HG02981 (cell line): ENCODE results near the gene CD24.
"Not testable (repeated sequence)": the region's sequence is repeated elsewhere in the genome, so short reads cannot be mapped to it uniquely, and the experiment has no call there.

Experiments used
- ATAC-seq: cut with Tn5 transposase; IDR thresholded peaks from one replicate; pipeline ENCODE4 v1.9.1; 2021; ENCODE audit warnings: mild to moderate bottlenecking, moderate library complexity; ENCODE audit not compliant: unreplicated experiment

The CD24 gene, protein sequence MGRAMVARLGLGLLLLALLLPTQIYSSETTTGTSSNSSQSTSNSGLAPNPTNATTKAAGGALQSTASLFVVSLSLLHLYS

DNA sequence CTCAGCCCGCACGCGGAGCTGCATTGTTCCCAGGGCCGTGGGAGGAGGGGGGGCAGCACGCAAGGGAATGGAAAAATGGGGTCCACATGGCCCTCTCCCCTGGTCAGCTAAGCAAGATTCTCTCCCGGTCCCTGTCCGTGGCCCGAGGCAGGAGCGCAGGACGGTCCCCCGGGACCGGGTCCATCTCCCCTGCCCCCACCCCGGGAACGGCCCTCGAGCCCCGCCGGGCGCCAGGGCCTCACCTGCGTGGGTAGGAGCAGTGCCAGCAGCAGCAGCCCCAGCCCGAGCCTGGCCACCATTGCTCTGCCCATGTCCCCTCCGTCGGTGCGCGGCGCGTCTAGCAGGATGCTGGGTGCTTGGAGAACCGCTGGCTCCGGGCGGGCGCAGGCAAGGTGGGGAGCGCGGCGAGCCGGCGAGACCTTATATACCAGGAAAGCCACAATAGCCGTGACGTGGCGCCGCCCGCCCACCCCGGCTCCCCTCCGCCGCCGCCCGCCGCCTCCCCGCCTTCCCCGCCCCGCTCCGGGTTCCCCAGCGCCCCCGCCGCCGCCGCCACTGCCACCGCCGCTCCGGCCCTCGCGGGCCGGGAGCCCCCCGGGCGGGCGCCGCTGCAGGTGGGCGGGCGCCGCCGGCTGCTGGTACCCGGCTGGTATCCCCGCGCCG lies at the start of gene CD24:
Gene CD24, minus strand, starts transcription at position 394 of the 663 bp plus-strand sequence. Its CDS starts 83 bp downstream, at position 311.
- ATAC-seq = peak; percentile 25

DNA sequence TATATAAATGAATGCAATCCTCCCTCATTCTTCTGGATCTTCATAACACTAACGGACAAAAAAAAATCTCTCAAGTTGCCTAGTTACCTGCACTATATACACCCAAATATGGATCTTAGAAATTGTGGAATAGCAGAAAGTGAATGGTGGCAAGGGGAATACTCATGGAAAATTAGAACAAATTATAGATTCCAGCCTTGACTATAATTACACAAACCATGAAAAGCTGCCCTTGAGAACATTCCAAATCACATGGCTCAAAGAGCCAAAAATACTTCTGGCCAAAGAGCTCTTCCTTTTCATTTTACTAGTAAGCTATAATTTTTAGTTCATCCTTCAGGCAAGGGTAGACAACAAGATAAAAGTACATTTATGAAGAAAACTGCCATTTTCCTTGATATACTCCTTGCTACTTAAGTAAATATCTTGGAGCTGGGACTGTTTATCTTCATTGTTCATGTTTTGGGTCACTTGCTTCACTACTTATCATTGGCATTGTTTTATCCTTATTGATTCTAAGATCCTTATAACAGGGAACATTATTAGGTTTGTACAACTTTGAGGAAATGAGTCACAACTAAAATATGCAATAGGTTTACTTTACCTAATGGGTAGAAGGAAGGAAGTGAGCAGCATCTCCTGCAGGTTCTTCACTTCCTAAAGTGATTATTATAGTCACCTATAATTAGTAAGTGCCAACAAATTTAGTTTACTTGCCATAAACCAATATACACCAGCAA lies 47.1 kb upstream of the CD24 start:
- ATAC-seq = no peak

DNA sequence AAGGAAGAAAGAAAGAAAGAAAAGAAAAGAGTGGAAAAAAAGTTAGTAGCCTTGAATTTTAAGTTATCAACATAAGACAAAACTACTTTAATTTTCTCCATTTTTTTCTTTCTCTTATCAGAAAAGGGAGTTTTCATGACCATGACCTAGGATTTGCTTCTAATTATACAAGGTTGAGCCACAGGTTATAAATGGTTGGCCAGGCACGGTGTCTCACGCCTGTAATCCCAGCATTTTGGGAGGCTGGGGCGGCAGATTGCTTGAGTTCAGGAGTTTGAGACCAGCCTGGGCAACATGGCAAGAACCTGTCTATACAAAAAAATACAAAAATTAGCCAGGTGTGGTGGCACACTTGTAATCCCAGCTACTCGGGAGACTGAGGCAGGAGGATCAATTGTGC lies 45.7 kb upstream of the CD24 start:
- no peak for ATAC-seq

DNA sequence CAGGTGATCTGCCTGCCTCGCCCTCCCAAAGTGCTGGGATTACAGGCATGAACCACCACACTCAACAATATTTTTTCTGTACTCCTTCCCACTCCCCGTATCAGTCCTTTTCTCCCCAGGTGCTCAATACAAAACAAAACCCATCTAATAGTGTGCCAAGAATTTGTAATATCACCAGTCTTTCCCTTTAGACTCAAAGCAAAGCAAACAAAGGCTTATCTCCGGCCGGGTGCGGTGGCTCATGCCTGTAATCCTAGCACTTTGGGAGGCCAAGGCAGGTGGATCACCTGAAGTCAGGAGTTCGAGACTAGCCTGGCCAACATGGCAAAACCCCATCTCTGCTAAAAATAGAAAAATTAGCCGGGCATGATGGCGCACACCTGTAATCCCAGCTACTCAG lies 45.1 kb upstream of the CD24 start:
- not testable (repeated sequence) for ATAC-seq

DNA sequence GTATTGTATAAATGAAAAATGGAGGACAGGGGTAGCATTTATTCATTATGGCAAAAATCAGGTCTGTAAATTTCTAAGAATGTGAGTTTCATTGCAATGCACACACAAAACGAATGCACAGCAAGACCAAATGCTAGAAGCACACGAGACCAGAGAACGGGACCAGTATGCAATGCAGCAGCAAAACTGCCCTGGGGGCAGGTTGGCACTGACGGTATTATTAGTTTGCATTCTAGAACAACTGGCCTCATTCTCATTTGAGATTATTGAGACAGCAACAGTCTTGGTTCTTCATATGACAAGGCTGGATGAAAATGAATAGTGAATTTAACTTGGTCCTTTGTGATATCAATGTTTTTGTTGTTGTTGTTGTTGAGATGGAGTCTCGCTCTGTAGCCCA lies 44.5 kb upstream of the CD24 start:
- no peak for ATAC-seq

DNA sequence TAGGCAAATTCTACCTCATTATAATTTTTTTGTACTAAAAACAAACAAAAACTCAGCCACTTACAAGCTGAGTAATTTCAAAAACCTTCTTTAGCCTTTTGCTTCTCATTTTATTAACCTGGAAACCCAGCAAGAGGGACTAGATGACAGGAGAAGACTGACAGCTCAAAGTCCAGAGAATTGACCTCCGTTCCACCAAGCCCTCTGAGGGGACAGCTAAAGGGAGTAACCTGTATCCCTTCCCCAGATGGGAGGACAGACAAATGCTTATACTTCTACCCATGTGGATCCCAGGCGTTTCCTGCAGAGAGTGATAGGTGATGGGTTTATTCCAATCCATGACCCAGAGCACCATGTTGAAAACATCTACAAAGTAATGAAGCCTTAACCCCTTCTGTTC lies 35.0 kb upstream of the CD24 start:
- no peak for ATAC-seq

DNA sequence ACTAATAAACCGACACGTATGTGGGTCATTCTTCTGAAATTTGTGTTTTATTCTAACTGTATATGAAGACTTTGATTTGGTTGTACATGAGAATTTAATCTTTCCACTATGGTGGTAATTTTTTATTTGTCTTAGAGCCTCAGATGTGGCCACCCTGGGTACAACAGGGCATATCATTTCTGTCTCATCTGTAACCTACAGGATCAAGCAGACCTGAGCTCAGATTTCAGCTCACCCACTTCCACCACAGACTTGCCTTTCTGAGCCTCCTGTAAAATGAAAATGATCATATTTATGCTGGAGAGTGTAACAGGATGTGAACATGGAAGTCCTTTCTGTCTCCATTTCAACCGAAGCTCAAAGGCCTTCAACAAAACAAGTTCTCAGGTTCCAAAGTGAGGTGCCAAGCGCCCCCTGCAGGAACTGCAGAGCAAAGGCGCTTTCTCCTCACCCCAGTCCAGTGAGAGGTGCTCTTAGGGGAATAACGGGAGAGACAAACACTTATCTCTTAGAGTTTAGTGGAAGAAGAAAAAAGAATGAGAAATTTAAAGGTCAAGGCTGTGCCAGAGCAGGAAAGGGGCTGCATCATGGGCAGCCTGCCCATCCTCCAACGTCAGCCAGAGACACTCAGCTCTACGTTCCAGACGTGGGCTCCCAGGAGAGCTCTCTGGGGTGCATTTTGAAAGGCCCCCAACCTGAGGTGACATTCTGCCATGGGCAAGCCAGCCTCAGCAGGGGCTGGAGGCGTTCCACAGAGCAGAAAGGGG lies 23.0 kb upstream of the CD24 start:
- no peak for ATAC-seq

DNA sequence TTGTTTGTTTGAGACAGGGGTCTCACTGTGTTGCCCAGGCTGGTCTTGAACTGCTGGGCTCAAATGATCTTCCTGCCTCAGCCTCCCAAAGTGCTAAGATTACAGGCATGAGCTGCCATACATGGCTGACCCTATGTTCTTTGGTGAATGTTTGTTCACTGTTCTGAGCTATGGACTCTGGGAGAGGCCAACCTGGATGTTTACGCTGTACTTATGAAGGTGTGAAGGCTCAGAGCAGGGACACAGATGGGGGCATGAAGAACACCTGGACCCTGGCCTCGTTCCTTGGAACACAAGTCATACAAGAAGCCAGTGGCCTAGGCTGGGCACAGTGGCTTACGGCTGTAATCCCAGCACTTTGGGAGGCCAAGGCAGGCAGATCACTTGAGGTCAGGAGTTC lies 21.1 kb upstream of the CD24 start:
- ATAC-seq = no peak

DNA sequence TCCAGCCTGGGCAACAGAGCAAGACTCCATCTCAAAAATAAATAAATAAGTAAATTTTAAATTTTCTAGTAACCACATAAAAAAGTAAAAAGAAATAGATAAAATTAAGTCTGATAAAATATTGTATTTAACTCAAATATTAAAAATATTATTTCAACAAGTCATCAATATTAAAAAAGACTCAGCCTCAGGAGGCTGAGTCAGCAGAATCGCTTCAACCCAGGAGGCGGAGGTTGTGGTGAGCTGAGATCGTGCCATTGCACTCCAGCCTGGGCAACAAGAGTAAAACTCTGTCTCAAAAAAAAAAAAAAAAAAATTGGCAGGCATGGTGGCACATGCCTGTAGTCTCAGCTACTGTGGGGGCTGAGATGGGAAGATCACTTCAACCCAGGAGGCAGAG lies 15.2 kb upstream of the CD24 start:
- not testable (repeated sequence) for ATAC-seq

DNA sequence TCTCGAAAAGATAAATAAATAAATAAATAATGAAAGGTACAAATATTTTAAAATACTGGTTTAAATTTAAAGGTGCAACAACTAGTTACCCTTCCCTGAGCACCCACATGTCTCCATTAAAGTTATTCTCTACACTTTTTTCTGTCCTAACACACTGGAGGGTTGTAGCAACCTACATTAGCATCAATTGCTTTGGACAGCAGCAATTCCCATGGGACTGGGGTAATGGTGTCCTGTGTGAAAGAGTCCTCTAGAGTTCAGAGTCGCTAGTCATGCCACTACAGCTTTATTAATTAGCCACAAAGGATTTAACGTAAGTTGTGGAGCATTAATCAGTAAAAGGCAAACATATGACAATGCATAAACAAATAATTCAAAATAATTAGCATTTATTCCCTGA lies 14.1 kb upstream of the CD24 start:
- ATAC-seq = no peak

DNA sequence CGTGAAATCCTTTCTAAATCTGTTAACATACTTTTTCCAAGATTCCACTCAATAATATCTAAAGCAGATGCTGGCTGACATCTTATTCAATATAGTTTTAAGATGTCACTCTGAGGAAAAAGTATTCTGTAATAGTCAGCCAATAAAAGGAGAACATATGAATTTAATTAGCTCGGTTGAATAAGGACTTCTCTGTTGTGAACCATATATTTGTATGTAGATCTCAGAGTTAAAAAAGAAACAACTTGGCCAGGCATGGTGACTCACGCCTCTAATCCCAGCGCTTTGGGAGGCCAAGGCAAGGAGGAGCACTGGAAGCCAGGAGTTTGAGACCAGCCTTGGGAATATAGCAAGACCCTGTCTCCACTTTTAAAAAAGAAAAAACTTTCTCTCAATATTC lies 7.4 kb upstream of the CD24 start:
- ATAC-seq = no peak

DNA sequence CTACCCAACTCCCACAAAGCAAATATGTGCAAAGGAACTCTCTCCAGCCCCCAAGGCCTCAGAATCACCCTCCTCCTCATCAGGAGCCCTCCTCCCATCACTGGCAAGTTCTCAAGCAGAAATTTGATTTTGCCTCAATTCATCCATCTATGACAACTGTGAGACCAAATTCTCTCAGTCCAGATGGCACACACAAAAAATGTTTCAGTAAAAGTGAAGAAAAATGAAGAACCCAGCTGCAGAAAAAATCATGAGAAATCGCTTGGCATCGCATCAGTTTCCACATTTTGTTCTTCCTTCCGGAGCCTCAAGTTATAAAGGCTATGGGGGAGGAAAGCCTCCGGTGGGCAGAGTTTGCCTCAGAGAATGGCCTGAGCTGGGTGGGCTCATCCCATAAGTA lies 6.4 kb upstream of the CD24 start:
- no peak for ATAC-seq

DNA sequence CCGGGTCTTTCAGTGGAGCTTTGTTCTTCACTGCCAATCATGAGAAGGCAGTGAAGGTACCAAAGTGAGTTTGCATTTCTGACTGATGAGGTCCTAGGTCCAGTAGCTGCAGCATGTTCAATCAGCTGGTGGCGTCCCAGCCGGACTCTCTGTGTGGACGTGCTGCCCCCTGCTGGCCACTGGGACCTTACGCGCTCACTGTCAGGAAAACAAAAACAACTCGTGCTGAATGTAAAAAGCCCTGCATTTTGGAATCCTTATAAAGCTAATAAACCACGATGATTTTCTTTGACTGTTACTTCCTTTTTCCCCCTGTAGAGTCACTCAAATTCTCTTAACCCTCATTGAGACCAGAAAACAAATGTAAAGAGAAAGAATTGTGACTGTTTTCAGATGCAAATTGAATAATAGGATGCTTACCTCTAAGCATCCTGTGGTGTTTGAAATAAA lies 4.9 kb upstream of the CD24 start:
- ATAC-seq = peak; percentile 43

DNA sequence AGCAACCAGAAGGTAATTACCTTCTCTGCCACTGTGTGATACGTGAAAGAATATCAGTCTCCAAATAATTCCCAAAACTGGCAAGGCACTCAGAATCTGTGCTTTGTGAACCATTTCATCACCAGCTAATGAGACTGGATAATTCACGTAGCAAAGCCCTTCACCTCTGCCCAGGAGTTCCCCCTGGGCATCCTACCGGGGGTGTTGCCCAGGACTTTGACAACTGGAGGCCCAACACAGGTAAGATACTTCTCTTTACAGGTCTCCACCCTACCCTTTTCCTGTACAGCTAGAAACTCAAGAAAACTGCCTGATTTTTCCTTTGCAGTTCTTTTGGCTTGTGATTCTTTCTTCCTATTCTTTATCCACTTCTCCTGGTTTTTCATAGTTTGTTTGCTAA lies 2.7 kb upstream of the CD24 start:
- no peak for ATAC-seq

DNA sequence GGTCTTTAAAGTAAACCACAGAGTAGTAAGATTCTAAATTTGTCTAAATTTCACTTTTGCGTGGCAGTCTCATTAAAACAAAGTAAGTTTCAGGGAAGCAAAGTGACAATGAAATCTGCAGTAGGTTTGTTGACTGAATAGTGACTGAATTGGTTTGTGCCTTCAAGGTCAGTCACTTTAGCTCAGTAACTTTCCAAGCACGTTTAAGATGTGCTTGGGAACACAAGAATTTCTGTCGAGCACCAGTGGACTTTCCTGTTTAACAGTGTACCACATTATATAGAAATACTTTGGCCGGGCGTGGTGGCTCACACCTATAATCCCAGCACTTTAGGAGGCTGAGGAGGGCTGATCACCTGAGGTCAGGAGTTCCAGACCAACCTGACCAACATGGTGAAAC lies 1.7 kb upstream of the CD24 start:
- ATAC-seq = no peak

DNA sequence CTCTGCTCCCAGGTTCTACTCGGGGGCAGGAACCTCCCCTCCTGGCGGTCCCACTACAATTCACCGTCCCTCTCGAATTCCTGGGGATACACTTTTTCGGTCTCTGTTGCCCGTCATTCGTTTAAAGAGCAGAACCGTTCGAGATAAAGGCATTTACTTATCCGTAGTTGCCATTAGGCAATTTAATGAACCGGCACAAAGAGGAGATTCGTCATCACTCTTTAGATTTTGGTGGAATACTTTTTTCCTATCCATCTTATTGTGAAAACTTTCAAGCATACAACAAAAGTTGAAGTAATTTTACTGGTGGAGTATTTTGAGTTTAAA lies 1.2 kb upstream of the CD24 start:
- ATAC-seq = no peak

DNA sequence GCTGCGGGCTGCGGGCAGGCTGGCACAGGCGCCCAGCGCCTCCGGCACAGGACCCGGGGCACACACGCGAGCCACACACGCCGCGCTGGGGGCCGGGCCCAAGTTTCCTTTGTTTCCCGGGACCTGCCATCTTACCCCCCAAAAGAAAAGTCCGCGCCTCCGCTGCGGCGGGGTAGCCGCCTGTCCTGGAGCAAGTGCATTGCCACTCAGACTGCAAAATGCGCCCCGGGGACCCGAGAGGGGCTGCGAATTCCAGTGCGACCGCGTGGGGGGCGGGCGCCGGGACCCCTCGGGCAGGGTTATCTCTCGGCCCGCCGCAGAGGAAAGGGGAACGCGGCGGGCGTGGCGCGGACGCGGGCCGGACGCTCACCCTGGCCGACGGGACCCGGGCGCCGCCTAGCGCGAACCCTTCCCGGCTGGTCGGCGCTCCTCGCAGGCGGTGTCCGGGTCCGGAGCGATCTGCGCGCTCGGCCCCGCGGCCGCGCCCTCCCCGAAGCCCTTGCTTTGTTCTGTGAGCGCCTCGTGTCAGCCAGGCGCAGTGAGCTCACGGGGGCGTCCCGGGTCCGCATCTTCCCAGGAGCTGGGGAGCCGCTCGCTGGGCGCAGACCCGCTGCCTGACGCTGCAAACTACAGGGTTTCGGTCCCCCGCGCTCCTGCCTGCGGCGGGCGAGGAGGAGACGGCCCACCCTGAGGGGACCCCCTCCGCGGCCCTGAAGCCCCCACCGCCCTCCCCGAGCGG lies 639 bp upstream of the CD24 start:
- ATAC-seq = peak; percentile 51

DNA sequence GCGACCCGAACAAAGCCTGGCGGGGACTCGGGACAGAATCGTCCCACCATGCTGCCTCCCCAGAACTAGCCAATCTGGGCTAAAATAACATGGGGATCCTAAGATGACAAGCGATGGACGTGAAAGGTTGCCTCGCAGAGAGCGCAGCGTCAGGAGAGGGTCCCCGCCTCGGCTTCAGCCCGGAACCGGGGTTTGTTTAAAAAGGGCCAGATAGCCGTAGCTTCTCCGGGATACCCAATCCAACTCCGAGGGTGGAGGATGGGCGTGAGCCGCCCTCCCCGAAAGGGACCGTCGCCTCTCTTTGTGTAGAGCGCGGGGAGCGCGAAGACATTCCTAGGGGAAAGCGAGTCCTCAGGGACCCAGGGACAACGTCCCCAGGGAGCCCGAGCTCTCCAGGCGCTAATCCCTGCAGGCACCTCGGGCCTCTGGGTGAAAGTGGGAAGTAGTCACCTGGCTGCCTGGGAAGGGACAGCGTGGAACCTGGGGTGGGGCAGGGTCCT lies 643 bp downstream of the CD24 start:
- no peak for ATAC-seq

DNA sequence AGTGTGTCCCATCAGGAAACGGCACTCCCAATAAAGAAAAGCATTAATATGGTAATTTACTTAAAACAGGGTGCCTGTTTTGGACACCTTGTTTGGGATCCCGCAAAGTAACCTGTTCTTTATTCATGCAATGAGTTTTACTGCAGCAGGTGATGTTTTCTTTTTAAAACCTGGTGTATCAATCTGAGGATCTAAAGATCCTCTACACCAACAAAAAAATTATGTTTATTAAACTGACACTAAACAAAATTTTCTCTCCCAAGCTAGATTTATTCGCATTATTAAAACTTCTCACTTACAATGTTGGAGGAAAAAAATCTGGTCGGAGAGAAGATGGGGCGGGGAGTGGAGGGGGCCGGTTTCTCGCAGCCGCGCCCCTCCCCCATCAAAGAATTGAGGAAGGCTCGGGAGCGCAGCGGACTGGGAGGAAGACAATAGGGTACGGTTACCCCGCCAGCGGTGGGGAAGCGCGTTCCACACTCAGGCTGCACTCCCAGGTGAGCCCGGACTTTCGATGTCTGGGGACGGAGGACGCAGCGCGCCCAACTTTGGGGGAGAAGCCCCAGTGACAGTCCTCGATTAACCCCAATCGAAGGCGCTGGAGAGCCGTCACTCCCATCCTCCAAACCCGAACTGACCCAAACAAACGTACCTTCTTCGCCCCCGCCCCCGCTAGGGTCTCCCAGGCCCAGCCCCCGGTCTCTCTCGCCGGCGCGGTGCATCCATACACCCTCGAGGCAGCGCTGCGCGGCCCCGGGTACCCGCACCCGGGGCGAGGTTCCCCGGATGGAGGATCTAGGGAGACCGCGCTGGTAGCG lies 1.3 kb downstream of the CD24 start:
- no peak for ATAC-seq

DNA sequence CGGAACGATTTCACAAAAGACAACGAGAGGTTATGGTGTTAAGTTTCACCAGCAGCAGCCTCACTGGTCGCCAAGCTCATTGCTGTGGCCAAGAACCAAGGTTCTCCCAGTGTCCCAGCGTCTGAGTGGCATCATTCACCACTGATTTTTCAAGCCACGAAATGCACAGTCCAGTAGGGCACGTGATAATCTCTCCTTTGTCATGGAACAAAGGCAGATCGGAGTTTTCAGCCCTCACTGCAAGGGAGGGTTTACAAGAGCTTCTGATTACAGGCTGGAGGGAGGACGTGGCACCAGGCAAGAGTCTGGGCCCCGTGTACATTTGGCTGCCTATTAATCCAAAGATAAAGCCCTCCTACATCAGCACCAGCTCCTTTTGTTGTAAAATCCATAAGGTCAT lies 2.0 kb downstream of the CD24 start:
- ATAC-seq = no peak
